Mesendoderm (in vitro differentiated cells): Measurements from ENCODE around the gene PRR14L.
"Not testable (repeated sequence)": the region's sequence is repeated elsewhere in the genome, so short reads cannot be mapped to it uniquely, and the experiment has no call there.

Experiments
- DNase-seq: peaks from one replicate; pipeline ENCODE4 v3.0.0; 2013
- H2AK5ac ChIP-seq: 2 replicates; pipeline ENCODE4 v1.6.1; 2013; ENCODE audit warnings: low read length, inconsistent platforms
- H2BK120ac ChIP-seq: 2 replicates; pipeline ENCODE4 v1.6.1; 2013; ENCODE audit warnings: low read depth, mild to moderate bottlenecking, low read length, moderate library complexity, mixed read lengths
- H2BK15ac ChIP-seq: replicated peaks from 2 replicates; pipeline ENCODE4 v1.6.1; 2013; ENCODE audit warnings: low read depth, mild to moderate bottlenecking, moderate library complexity
- H2BK5ac ChIP-seq: 2 replicates; pipeline ENCODE4 v1.6.1; 2013; ENCODE audit warnings: low read length, inconsistent platforms
- H3K18ac ChIP-seq: 2 replicates; pipeline ENCODE4 v1.6.1; 2013; ENCODE audit warnings: mild to moderate bottlenecking, low read length, mixed read lengths
- H3K23ac ChIP-seq: one replicate; pipeline ENCODE4 v1.6.1; 2013; ENCODE audit warnings: low read length
- H3K27ac ChIP-seq: 2 replicates; pipeline ENCODE4 v1.5.1; 2013; ENCODE audit warnings: low read depth, mild to moderate bottlenecking, inconsistent platforms, low read length, moderate library complexity
- H3K27me3 ChIP-seq: 2 replicates; pipeline ENCODE4 v1.6.1; 2013; ENCODE audit warnings: low read length, control low read depth, mild to moderate bottlenecking, inconsistent platforms; ENCODE audit not compliant: insufficient read depth, poor library complexity
- H3K36me3 ChIP-seq: 2 replicates; pipeline ENCODE4 v1.6.1; 2013; ENCODE audit warnings: low read length, inconsistent platforms; ENCODE audit not compliant: control insufficient read depth, insufficient read depth
- H3K4ac ChIP-seq: one replicate; pipeline ENCODE4 v1.6.1; 2013; ENCODE audit warnings: low read depth, mild to moderate bottlenecking, low read length, moderate library complexity
- H3K4me1 ChIP-seq: 2 replicates; pipeline ENCODE4 v1.6.1; 2013; ENCODE audit warnings: low read depth, low read length, inconsistent platforms; ENCODE audit not compliant: control insufficient read depth
- H3K4me2 ChIP-seq: 2 replicates; pipeline ENCODE4 v1.6.1; 2013; ENCODE audit warnings: low read length
- H3K4me3 ChIP-seq: 2 replicates; pipeline ENCODE4 v1.5.1; 2013; ENCODE audit warnings: mild to moderate bottlenecking, low read length
- H3K56ac ChIP-seq: one replicate; pipeline ENCODE4 v1.6.1; 2013; ENCODE audit warnings: low read length
- H3K79me1 ChIP-seq: 2 replicates; pipeline ENCODE4 v1.6.1; 2013; ENCODE audit warnings: low read length, inconsistent platforms
- H3K79me2 ChIP-seq: 2 replicates; pipeline ENCODE4 v1.6.1; 2013; ENCODE audit warnings: mild to moderate bottlenecking, low read length; ENCODE audit not compliant: control insufficient read depth, insufficient read depth
- H3K9ac ChIP-seq: 2 replicates; pipeline ENCODE4 v1.6.1; 2013; ENCODE audit warnings: low read length, inconsistent platforms
- H4K5ac ChIP-seq: one replicate; pipeline ENCODE4 v1.6.1; 2013; ENCODE audit warnings: low read length
- H4K8ac ChIP-seq: one replicate; pipeline ENCODE4 v1.6.1; 2013; ENCODE audit warnings: low read depth, mild to moderate bottlenecking, control low read depth, low read length, moderate library complexity
- whole genome bisulfite sequencing: extraction: QIAGEN DNeasy Blood & Tissue Kit; methylation state at CpG from one replicate; pipeline ENCODE4 v1.1.7; 2013; ENCODE audit warnings: low lambda C conversion rate, missing lambda C conversion rate; ENCODE audit not compliant: insufficient coverage; ENCODE audit errors: extremely low coverage; 5-methylcytosine and 5-hydroxymethylcytosine counted together

PRR14L gene

GRCh38 chr22:31768422-31769059, 18.6 kb upstream of the PRR14L start:
- no peak overlapping the region for H2BK15ac ChIP-seq
- no peak overlapping the region for H3K4ac ChIP-seq
- no peaks in the 10 kb centered on the region for H3K4me1 ChIP-seq
- H3K4me3 ChIP-seq, result no peak overlapping the region
- no peaks in the 10 kb centered on the region for H3K79me1 ChIP-seq
- no peak overlapping the region for H3K56ac ChIP-seq
- H3K27me3 ChIP-seq, result no peaks in the 10 kb centered on the region
- H3K9ac ChIP-seq, result no peak overlapping the region
- WGBS, result no CpG with 5 or more reads among the region's 4 CpGs
- H3K23ac ChIP-seq, result no peak overlapping the region
- peak; percentile 24 for DNase-seq
- no peaks in the 10 kb centered on the region for H3K79me2 ChIP-seq
- no peak overlapping the region for H4K8ac ChIP-seq
- H2BK120ac ChIP-seq, result no peak overlapping the region
- no peak overlapping the region for H2AK5ac ChIP-seq
- no peak overlapping the region for H3K4me2 ChIP-seq
- no peak overlapping the region for H4K5ac ChIP-seq
- no peak overlapping the region for H3K18ac ChIP-seq
- H3K27ac ChIP-seq, result no peak overlapping the region
- peaks cover 1% of the 10 kb centered on the region for H3K36me3 ChIP-seq
- no peak overlapping the region for H2BK5ac ChIP-seq

- H3K79me1 ChIP-seq, result no peaks in the 10 kb centered on the region
- H3K36me3 ChIP-seq, result peaks cover 1% of the 10 kb centered on the region
- WGBS, result no CpG with 5 or more reads among the region's 3 CpGs
- no peak overlapping the region for H3K4ac ChIP-seq
- H2BK15ac ChIP-seq, result no peak overlapping the region
- no peak overlapping the region for H2BK120ac ChIP-seq
- H3K4me2 ChIP-seq, result no peak overlapping the region
- H3K56ac ChIP-seq, result no peak overlapping the region
- no peak overlapping the region for H2BK5ac ChIP-seq
- H4K5ac ChIP-seq, result no peak overlapping the region
- no peak overlapping the region for H3K4me3 ChIP-seq
- H2AK5ac ChIP-seq, result no peak overlapping the region
- H3K9ac ChIP-seq, result no peak overlapping the region
- H3K79me2 ChIP-seq, result no peaks in the 10 kb centered on the region
- H3K27ac ChIP-seq, result no peak overlapping the region
- no peaks in the 10 kb centered on the region for H3K4me1 ChIP-seq
- DNase-seq, result peak; percentile 30
- H4K8ac ChIP-seq, result no peak overlapping the region
- no peaks in the 10 kb centered on the region for H3K27me3 ChIP-seq
- H3K23ac ChIP-seq, result no peak overlapping the region
- H3K18ac ChIP-seq, result no peak overlapping the region
Observed at GRCh38 chr22:31764785-31765184, 14.9 kb upstream of the PRR14L start.

- not testable (repeated sequence) for H4K8ac ChIP-seq, H3K27me3 ChIP-seq, DNase-seq, H3K36me3 ChIP-seq, H3K79me1 ChIP-seq, H2BK15ac ChIP-seq, H2BK120ac ChIP-seq, H3K9ac ChIP-seq, H3K79me2 ChIP-seq, H3K4me2 ChIP-seq, H2AK5ac ChIP-seq, H3K56ac ChIP-seq, H3K4me3 ChIP-seq, H3K23ac ChIP-seq, H2BK5ac ChIP-seq, H4K5ac ChIP-seq, H3K27ac ChIP-seq, H3K4me1 ChIP-seq, H3K18ac ChIP-seq, H3K4ac ChIP-seq
- no CpG with 5 or more reads among the region's 5 CpGs for WGBS
Observed at GRCh38 chr22:31758860-31759259, 8.9 kb upstream of the PRR14L start.

GRCh38 chr22:31757265-31757664, 7.3 kb upstream of the PRR14L start:
- no peak overlapping the region for H3K18ac ChIP-seq
- no peak overlapping the region for H3K4me3 ChIP-seq
- no peaks in the 10 kb centered on the region for H3K27me3 ChIP-seq
- H4K8ac ChIP-seq, result no peak overlapping the region
- H3K56ac ChIP-seq, result no peak overlapping the region
- peaks cover 2% of the 10 kb centered on the region for H3K4me1 ChIP-seq
- H2BK120ac ChIP-seq, result no peak overlapping the region
- H4K5ac ChIP-seq, result no peak overlapping the region
- WGBS, result no CpG with 5 or more reads among the region's 1 CpG
- H3K36me3 ChIP-seq, result peaks cover 2% of the 10 kb centered on the region
- H3K79me1 ChIP-seq, result peaks cover 6% of the 10 kb centered on the region
- H2BK5ac ChIP-seq, result no peak overlapping the region
- DNase-seq, result no peak
- no peak overlapping the region for H3K4me2 ChIP-seq
- H3K9ac ChIP-seq, result no peak overlapping the region
- no peak overlapping the region for H3K27ac ChIP-seq
- no peak overlapping the region for H2AK5ac ChIP-seq
- no peak overlapping the region for H3K23ac ChIP-seq
- no peak overlapping the region for H3K4ac ChIP-seq
- no peak overlapping the region for H2BK15ac ChIP-seq
- H3K79me2 ChIP-seq, result peaks cover 1% of the 10 kb centered on the region

GRCh38 chr22:31754813-31755212, 4.9 kb upstream of the PRR14L start:
- Histone ChIP-seq H3K9ac (peak overlapping the region; percentile 89), H2BK120ac (no peak overlapping the region), H3K79me1 (peaks cover 6% of the 10 kb centered on the region), H3K18ac (no peak overlapping the region), H2AK5ac (no peak overlapping the region), H3K27me3 (no peaks in the 10 kb centered on the region), H4K5ac (no peak overlapping the region), H2BK5ac (no peak overlapping the region), H3K4me3 (no peak overlapping the region), H3K27ac (no peak overlapping the region), H3K4me1 (peaks cover 2% of the 10 kb centered on the region), H2BK15ac (no peak overlapping the region), H3K4me2 (peak overlapping the region; percentile 95), H3K4ac (no peak overlapping the region), H4K8ac (no peak overlapping the region), H3K23ac (no peak overlapping the region), H3K36me3 (peaks cover 2% of the 10 kb centered on the region), H3K79me2 (peaks cover 1% of the 10 kb centered on the region), H3K56ac (peak overlapping the region; percentile 96)
- peak; percentile 7 for DNase-seq
- WGBS, result no CpG with 5 or more reads among the region's 6 CpGs
